ENCODE data around the gene DNAJA3.

The DNAJA3 gene

DNA sequence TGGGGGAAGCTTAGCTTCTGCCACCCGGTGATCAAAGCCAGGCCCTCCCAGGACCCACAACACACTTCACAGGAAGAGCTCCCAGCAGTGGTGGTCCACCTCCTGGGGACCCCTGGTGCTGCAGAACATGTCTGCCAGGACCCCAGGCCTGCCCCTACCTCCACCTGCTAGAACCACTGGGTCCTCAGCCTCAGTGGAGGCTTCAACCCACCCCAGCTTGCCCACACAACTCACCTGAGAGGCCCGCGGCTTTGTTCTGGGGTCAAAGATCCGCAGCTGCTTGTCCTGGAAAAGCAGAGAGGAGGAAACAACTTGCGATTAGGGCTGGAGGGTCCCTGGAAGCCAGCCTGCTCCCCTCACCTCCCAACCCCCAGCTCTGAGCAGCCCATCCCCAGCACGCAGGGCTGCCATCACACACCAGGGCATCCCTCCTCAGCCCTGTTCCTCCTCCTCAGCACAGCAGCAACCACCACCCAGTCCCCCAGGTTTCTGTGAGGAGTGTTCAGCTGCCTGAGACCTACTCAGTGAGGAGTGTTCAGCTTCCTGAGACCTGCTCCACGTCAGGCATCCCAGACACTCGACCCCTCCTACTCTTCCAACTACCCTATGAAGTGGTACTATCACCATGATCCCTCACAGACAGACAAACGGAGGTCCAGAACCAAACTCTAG lies 30.5 kb upstream of the DNAJA3 start:
- DNase-seq (ENCODE audit: insufficient read length, low spot score): no peak
- FAIRE-seq: no peak
- no peak for TF ChIP-seq CTCF (IDR thresholded peaks at IDR 0.05; ENCODE audit: insufficient read depth, missing control alignments)

GRCh38 chr16:4399001-4399730 lies 26.5 kb upstream of the DNAJA3 start:
- DNase-seq (ENCODE audit: insufficient read length, low spot score) (no peak), FAIRE-seq (no peak)
- TF ChIP-seq CTCF (IDR thresholded peaks at IDR 0.05; ENCODE audit: insufficient read depth, missing control alignments): no peak

GRCh38 chr16:4401094-4401501 lies 24.6 kb upstream of the DNAJA3 start:
- DNase-seq (ENCODE audit: insufficient read length, low spot score) (no peak), FAIRE-seq (no peak)
- TF ChIP-seq CTCF (IDR thresholded peaks at IDR 0.05; ENCODE audit: insufficient read depth, missing control alignments): no peak

DNA sequence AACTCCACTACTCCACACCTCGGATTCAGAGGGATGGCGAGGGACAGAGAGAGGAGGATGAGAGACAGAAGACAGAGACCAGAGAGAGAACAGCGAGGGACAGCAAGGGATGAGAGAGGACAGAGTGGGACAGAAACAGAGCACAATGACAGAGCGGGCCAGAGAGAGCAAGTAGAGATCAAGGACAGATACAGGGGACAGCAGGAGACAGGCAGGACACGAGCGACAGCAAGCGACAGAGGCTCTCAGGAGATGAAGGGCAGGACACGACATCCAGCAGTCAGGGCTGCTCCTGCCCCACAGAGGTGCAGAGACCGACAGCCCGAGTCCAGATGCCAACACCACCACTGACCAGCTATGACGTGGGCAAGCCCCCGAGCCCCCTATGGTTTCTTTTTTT lies 24.2 kb upstream of the DNAJA3 start:
- TF ChIP-seq CTCF (IDR thresholded peaks at IDR 0.05; ENCODE audit: insufficient read depth, missing control alignments): no peak
- FAIRE-seq (no peak), DNase-seq (ENCODE audit: insufficient read length, low spot score) (no peak)

- DNase-seq (ENCODE audit: insufficient read length, low spot score) (peak; percentile 99), FAIRE-seq (no peak)
- TF ChIP-seq CTCF (IDR thresholded peaks at IDR 0.05; ENCODE audit: insufficient read depth, missing control alignments): peak; percentile 91
These were observed 23.1 kb upstream of the DNAJA3 start for GRCh38 chr16:4402439-4403132.

DNA sequence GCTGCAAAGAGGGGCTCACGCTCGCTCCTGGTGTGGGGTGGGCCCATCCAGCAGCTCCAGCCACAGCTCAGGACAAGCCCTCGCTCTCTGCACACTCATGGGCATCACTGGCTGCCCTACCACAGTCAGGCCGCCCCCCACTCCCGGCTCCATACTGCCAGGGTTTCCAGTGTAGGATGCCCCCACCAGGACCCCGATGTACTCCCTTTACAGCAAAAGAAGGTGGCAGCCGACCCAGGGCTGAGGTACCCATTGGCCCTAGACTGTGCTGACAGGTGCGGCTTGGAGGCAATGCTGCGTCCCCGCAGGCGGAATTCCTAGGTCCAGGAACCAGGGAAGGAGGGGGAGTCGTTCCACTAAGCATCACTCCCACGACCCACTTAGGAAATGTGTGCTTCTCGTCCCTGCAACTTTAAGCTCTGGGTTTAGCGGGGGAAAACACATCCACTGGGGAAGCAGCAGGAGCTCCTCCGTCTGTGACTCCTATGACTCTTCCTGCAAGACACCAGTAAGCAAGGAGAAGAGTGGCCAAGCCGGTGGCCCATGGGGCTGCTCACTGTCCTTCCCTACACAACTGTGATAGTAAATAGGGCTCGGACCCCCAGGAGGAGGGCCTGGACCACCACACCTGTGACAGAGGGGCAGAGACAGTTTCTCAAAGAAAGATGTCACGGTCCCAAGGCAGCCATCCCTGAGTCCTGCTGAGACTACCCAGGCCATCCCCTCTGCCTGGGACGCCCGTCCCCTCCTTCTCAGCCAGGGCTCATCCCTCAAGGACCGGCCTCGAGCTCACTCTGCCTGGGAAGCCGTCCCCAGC lies 22.3 kb upstream of the DNAJA3 start:
- FAIRE-seq (no peak), DNase-seq (ENCODE audit: insufficient read length, low spot score) (no peak)
- TF ChIP-seq CTCF (IDR thresholded peaks at IDR 0.05; ENCODE audit: insufficient read depth, missing control alignments): no peak

All from D721Med (cell line).